ENCODE measurements around the gene MB.

The MB gene

DNA sequence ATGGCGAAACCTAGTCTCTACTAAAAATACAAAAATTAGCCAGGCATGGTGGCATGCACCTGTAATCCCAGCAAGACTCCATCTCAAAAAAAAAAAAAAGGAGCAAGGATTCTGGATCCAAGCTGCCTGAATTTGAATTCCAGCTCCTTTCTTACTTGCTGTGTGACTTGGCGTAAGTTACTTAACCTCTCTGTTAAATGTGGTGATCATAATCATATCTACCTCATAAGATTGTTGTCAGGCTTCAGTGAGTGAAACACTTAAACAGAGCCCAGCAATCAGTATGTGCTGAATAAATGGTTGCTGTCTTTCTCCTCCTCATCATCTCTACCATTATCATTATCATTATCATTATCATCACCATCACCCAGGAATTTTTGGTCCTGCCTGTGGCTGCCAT lies 2.7 kb downstream of the MB start:
- DNase-seq = no peak

DNA sequence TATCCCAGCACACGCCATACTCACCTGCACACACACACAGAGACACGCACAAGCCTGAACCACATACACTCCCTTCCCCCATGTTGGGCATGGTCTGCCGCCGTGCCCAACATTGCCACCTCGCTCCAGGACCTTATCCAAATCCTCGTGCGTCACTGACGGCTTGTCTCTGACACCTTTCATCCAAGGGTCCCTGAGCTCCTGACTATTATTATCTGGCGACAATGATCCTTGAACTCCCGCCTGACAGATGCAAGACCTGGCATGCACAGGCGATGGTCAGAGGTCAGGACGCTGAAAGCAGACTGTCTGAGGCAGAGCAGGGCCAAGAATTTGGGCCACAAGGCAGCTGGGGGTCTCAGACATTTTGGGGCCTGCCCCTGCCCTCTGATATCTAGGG lies 4.2 kb downstream of the MB start:
- DNase-seq = no peak

DNA sequence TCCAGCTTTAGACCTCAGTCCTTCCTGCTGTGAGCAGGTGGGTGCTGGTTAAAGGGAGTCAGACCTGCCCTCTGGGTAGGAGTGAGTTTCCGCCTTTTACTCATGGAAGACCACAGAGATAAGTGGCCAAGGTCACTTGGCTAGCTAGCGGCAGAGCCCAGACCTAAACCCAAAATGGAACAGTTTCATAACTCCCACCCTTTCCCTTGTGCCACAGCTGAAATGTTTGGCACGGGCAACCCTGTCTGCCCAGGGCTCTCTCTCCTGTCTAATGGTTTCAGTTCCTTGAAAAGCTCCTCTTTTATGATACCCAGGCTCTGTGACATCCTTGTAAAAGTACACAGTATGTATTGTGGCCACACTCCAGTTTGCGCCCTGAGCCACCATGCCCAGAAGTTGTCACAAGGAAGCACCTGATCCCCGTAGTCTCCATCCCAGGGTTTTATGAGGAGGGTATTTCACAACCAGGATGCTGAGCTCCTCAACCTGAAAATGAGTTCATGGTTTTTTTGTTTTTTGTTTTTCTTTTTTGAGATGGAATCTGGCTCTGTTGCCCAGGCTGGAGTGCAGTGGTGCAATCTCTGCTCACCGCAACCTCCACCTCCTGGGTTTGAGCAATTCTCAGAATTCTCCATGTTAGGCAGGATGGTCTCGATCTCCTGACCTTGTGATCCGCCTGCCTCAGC lies 5.1 kb downstream of the MB start:
- DNase-seq = no peak

DNA sequence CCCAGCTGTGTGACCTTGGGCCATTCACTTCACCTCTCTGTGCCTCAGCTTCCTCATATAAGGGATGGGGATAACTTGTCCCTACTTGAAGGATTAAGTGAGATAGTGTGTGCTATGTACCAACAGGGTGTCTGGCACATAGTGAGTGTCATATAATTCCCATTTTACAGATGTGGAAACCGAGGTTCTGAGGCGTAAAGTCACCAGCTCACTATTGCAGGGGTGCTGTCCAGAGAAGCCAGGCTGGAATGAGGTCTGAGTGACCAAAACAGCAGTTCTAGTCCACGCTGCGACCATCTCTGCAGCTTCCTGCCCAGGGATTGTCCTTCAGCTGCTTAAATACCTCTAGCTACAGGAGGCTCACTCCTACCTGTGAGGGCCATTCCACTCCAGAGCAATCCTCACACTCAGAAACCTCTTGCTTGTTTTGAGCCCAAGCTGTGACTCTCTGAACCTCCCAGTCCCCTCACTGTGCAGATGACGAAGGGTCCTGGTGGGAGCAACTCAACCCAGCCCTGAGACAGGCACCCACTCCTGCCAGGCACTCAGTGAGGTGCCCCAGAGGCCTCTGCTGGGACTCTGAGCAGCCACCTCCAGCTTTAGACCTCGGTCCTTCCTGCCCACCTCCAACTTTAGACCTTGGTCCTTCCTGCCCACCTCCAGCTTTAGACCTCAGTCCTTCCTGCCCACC lies 5.8 kb downstream of the MB start:
- DNase-seq = no peak

DNA sequence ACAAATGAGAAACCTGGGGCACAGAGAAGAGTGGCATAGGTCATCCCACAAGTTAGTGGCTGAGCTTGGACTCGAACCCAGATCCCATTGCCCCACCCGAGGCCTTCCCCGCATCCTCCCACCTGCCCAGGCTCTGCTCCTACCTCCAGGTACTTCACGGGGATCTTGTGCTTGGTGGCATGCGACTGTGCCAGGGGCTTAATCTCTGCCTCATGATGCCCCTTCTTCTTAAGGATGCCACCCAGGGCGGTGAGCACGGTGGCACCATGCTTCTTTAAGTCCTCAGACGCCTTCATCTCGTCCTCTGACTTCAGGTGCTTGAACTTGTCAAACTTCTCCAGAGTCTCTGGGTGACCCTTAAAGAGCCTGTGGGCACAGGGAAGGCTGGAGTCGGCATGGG lies 6.4 kb downstream of the MB start:
- DNase-seq = no peak

DNA sequence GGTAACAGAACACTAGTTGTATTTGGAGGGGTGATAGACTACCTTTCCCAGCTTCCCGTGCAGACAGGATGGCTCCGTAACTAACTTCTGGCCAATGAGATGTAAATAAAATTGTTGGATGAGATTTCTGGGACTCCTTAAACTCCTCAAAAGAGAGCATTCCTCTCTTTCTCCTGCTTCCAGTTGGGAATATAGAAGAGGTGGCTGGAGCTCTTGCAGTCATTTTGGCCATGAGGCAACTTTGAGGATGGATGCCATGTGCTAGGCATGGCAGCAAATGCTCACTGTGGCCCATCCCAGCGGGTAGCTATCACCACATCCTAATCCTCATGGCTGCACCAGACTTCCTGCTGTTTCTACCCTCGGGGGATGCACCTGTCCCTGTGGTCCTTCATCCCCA lies 7.4 kb downstream of the MB start:
- no peak for DNase-seq

DNA sequence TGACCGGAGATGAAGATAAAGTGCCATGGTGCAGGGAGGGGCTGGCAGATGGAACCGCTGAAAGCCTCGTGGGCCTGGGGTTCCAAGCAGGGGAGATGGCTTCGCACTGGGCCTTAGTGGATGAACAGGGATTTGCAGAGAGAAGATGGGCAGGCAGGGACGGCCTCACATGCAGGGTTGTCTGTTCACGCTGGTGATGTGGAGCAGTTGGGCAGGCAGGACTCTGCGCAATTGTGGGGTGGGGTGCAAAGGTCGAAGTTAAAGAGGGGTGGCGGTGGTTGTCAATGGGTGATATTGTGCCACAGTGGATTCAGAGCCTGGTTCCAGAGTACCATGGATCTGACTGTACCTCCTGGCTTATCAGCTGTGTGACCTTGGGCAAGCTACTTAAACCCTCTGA lies 7.9 kb downstream of the MB start:
- DNase-seq = no peak

DNA sequence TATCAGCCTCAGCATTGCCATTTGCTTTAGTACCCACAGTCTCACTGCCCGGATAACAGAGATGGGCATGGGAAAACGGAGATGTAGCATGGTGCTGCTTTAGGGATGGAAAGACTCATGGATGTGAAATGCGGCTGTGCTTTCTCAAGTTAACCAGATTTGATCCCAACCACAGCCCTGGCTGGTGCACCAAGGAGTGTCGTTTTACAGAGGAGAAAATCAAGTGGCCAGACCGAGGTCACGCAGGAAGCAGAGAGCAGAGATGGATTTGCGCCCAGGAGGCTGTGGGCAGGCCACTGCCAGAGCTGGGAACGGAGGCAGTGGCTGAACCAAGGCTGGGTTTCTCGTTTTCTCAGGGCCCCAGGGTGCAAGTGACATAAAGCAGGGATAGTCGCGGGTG lies 9.0 kb downstream of the MB start:
- DNase-seq = no peak

DNA sequence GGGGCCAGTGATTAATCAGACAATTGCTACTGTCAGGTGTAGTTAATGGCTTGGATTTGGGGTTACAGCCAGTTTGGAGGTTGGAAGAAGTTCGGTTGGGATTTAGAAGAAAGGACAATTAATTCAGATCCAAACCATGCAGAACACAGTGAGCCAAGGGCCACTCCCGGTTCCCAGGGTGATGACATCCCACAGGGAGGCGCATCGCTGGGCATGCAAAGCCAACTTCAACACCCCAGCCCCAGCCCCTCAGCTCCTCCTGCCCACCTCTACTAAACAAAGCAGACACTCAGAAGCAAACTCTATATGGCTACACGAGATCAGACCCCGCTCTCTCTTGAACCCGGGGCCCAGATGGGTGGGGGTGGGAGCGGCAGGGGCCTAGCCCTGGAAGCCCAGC lies 10.2 kb downstream of the MB start:
- no peak for DNase-seq

DNA sequence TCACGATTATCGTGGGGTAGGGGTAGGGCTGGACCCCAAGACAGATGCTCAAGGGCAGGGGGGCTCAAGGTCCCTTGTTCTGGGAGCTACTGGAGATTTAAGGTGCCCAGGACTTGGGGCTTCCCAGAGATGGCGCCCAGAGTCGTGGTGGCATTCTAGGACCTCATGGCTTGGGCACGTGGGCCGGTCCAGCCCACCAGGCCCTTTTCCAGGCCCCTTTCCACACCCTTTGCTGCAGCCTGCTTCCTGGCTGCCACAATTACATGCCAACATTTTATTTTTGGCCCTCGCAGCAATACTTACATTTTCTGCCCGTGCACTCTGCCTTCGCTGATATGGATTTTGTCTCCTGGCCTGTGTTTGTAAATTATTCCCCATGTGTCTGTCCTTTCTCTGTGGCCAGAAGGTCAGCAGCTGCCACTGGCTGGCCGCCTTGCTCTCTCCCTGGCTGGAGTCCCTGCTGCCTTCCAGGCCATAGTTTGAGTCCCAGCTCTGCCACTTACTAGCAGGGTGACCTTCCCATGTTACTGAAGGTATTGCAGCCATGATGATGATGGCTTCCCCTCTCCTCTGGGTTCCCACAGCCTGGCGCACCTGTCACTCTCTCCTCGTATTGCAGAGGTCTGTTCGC lies 11.2 kb downstream of the MB start:
- no peak for DNase-seq

DNA sequence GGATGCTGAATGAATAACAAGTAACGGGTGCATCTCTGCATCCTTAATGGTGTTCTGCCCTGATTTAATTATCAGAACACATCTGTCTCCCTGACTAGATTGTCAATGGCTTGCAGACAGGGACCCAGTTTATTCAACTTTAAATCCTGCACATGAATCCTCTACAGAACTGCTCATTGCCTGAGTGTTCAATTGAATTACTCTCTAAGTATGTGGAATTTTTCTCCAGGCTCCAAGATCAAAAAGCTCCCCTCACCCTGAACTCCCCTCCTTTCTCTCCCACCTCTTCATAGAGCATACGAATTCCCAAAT lies 11.8 kb downstream of the MB start:
- no peak for DNase-seq

DNA sequence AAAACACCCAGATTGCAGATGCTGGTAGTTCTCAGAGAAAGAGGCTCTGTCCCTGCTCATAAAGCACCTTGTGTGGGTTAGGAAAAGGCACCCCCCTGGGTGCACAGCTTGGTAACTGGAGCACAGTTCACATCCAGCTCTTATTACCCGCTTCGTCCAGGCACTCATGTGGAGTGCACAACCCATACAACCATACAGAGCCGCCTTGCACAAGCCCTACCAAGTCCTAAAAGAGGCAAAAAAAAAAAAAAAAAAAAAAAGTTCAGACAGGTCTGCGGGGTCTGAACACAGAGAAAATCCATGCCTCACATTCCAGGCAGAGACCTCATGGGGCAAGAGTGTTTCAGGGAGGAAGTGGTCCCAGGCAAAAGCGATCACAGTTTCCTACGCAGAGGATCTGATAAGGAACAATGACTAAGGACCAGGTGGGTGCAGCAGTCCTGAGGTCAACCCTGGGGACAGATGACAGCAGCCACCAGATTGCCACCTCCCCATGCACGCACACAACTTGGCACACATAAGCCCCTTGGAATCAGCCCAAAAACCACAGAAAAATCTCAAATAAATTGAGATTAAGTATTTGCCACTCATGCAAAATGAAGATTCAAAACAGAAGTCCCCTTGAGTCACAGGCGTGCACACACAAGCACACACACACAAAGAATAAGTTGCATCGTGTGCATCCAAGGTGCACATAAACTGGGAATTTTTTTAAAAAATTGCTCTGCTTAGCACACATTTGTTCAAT lies 12.3 kb downstream of the MB start:
- no peak for DNase-seq

DNA sequence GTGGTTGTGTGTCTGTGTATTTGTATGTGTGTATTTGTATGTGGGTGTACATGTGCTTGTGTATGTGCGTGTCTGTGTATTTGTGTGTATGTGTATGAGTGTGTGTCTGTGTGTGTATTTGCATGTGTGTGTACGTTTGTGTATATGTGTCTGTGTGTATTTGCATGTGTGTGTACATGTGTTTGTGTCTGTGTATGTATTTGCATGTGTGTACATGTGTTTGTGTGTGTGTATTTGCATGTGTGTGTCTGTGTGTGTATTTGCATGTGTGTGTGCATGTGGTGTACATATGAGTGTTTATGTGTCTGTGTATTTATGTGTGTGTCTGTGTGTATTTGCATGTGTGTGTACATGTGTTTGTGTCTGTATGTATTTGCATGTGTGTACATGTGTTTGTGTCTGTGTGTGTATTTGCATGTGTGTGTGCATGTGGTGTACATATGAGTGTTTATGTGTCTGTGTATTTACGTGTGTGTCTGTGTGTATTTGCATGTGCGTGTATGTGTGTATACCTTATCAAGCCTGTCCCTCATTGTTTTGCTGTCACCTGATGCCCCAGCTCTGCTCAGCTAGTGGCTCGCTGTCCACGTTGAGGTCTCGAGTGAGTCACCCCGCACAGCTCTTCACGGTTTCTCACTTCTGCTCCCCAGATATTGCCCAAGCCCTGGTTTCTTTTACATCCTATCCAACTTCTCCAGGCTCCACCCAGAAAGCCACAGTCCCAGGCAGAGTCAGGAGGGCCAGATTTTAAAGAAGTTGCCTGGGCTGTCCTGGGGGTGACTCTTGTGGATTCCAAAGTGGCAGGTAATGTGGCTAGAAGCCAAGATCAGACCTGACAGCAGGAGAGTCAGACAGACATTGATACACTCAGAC lies 15.2 kb downstream of the MB start:
- no peak for DNase-seq

DNA sequence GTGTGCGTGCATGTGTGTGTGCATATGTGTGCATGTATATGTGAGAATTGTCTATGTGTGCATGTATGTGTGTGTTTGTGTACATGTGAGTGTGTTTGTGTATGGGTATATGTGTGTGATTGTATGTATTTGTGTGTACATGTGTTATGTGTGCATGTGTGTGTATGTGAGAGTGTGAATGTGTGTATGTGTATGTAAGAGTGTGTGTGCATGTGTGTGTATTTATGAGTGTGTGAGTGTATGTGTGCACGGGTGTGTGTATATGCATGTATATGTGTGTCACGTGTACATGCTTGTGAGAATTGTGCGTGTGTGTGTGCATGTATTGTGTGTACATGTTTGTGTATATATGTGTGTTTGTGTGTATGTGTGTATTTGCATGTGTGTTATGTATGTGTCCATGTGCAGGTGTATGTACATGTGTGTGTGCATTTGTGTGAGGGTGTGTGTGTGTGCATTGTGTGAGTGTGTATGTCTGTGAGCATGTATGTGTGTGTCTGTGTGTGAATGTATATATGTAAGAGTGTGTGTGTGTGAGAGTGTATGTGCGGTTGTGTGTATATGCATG lies 16.0 kb downstream of the MB start:
- no peak for DNase-seq

DNA sequence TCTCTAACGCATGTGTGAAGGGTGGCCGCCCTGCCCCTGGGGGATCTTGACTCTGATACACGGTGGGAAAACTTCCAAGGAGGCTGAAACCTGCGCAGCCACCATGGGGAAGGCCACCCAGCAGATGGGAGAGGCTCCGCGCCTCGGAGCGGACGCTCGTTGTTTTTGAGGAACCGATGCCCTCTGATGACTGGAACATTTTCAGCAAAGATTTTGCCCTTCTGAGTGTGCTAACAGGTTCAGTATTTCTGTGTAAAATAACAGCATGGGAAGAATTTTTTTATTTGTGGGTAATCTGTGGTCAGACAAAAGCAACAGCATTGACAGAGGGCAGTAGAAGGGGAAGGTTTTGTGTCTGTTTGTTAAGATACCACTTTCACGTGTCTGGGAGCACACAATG lies 16.7 kb downstream of the MB start:
- no peak for DNase-seq

DNA sequence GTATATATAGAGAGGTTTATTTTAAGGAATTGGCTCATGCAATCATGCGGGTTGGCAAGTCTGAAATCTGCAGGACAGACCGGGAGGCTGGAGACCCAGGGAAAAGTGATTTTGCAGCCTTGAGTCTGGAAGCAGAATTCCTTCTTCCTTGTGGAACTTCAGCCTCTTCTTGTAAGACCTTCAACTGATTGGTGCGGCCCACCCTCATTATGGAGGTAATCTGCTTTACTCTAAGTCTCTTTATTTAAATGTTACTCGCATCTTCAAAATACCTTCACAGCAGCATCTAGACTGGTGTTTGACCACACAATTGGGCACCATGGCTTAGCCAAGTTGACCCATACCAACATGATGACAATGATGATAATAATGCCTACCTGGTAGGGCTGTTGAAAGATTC lies 17.8 kb downstream of the MB start:
- DNase-seq = no peak

DNA sequence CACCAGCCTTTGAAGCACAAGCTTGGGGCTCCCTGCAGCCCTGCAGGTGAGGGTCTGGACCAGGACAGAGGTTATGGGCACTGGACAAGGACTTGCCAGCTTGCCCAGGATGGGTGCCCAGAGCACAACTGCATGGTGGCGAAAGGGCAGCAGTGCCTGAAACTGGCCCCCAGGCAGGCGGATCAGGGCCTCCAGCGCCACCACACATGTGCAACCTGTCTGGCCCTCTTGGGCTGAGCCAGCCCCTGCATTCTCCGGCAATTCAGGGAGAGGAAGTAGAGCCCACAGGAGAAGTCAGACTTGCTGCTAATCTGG lies 18.8 kb downstream of the MB start:
- no peak for DNase-seq

DNA sequence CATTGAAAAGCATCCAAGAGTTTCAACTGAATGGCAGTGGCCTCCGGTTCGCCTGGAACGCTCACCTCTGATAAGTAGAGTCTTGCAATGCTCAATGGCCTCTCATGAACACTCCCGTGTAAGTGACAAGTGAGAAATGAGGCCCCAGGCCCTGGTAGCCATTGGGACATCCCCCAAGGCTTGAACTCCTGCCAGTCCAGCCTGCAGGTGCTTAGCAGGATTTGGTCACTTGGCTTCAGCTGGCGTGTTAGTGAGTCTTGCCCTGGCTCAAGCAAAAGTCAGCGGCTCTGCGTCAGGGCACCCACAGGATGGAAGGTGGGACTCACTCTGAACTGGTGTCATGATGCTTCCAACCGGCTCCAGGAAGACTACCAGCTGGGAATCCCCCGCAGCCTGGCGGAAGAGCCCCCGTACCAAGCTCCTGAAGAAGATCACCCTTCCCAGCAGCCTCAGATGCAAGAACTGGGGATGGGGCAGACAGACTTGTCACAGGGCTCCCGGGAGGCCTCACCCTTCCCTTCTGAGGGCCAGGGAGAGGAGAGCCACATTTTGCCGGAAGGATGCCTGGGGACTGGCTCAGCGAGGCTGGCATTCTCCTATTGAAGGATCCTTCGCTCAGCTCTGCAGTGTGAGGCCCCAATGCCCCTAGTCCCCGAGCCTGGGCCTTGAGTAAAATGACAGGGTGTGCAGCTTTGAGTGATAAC lies 19.3 kb downstream of the MB start:
- DNase-seq = no peak

DNA sequence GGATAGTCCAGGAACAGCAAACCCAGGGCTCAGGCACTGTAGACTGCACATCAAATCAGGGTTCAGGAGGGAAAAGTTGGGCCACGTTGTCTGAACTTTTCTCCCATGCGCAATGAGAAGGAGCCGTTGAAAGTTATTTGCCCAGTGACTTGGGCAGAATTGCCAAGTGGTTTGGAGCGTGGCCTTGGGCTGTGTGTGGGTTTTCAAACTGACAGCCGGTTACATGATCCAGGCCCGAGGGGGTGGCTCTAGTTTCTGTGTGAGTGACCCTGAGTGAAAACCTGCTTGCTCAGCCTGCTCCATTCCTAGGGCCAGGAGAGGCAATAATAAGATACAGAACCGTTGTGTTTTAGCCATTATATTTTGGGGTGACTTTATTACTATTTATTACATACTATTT lies 20.3 kb downstream of the MB start:
- no peak for DNase-seq

DNA sequence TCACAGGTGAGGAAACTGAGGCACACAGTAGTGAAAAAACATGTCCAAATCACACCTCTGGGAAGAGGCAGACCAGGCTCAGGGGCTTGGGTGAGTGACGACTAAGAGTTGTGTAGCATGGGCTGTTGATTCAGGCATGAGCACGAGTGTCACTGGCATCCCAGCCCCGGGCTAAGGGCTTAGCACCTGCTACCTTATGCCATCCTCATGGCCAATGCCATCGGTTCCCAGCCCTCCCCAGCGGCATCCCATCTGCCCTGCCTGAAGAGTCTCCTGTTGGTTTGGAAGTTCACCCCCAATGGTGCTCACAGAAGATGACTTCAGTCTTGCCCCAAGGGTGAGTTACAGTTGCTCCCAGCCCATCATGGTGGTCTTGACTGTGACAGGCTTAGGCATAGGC lies 22.4 kb downstream of the MB start:
- no peak for DNase-seq

DNA sequence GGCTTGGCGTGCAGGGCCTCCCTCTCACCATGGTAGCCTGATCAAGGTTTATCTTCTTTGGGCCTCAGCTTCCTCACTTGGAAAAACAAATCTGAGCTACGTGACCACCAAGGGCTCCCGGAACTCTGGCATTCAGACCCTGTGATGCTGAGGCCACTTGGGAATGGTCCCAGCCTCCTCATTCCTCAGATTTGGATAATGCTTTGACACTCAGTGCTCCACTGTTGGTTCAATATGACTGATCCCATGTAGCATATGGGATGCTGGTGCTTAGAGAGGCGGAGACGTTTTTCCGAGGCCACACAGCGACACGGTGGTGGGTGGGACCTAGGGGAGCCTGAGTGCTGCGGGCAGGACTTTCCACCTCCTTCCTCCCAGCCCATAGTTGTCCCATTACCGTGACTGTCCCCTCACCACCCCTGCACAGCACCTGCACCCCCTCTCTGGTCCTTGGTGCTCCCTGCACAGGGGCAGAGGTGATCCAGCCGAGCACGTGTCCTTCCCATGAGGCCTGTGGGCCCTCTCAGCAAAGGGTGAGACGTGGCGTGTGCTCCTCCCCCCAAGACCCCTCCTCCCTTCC lies 23.1 kb downstream of the MB start:
- DNase-seq = no peak
